Naive thymus-derived CD4-positive, alpha-beta T cell (primary cell): ENCODE results near the gene ARHGAP25. TPM values are rescaled to one million over a fixed set of nuclear protein-coding genes. Genes with fewer than 3 reads are reported as not detected.

Experiments used
- ATAC-seq: fragments of 150-1000 bp; cut with Tn5 transposase; 2 replicates; pipeline ENCODE4 v1.10.0; 2021; ENCODE audit warnings: mild to moderate bottlenecking, moderate library complexity
- CTCF ChIA-PET: fragments of 350-600 bp; sonication (Branson Sonifier 250); formaldehyde crosslinking; loops from one replicate; lab custom pipeline; 2021; ENCODE audit warnings: antibody characterized with exemption; lab: Charles Lee
- POLR2A ChIA-PET: fragments of 350-600 bp; sonication (Branson Sonifier 250); formaldehyde crosslinking; loops from one replicate; lab custom pipeline; 2021; ENCODE audit warnings: antibody characterized with exemption, inconsistent platforms; lab: Charles Lee
- DNase-seq, 9 donors: peaks; one replicate each; pipeline versions ENCODE4 v3.0.0 to v3.0.0-alpha.2; 2020 to 2022; ENCODE audit warnings: mixed read lengths in 1 of 9
- H3K27ac ChIP-seq: one replicate; pipeline ENCODE4 v1.7.0; 2013; ENCODE audit warnings: mild to moderate bottlenecking, low read depth, low read length, moderate library complexity
- H3K27me3 ChIP-seq, 2 donors: one replicate each; pipeline ENCODE4 v1.7.0; 2013; ENCODE audit warnings: low read length in 2 of 2, mild to moderate bottlenecking in 2 of 2, moderate library complexity in 2 of 2; ENCODE audit not compliant: control insufficient read depth in 2 of 2, insufficient read depth in 2 of 2
- H3K36me3 ChIP-seq, 3 experiments: 1 replicate in 2 of 3; 2 replicates in 1 of 3; pipeline ENCODE4 v1.7.0; 2013; ENCODE audit warnings: low read length in 3 of 3, mild to moderate bottlenecking in 3 of 3, moderate library complexity in 1 of 3; ENCODE audit not compliant: insufficient read depth in 3 of 3, control insufficient read depth in 2 of 3
- H3K4me1 ChIP-seq, 2 donors: one replicate each; pipeline ENCODE4 v1.7.0; 2013; ENCODE audit warnings: low read length in 2 of 2, mild to moderate bottlenecking in 2 of 2, moderate library complexity in 1 of 2; ENCODE audit not compliant: control insufficient read depth in 2 of 2, insufficient read depth in 2 of 2
- H3K4me3 ChIP-seq: 2 replicates; pipeline ENCODE4 v1.7.0; 2013; ENCODE audit warnings: mild to moderate bottlenecking, low read length
- H3K9me3 ChIP-seq, 3 experiments: 1 replicate in 2 of 3; 2 replicates in 1 of 3; pipeline ENCODE4 v1.7.0; 2013; ENCODE audit warnings: low read length in 3 of 3; ENCODE audit not compliant: control insufficient read depth in 2 of 3
- H3K27ac Mint-ChIP-seq, 9 donors: one replicate each; pipeline ENCODE4 v1.8.0; 2020 to 2022; ENCODE audit warnings: mixed read lengths in 9 of 9, mild to moderate bottlenecking in 8 of 9, moderate library complexity in 5 of 9, inconsistent platforms in 2 of 9
- H3K27me3 Mint-ChIP-seq, 5 donors: one replicate each; pipeline ENCODE4 v1.8.0; 2021 to 2022; ENCODE audit warnings: mixed read lengths in 5 of 5, mild to moderate bottlenecking in 1 of 5
- H3K36me3 Mint-ChIP-seq, 5 donors: one replicate each; pipeline ENCODE4 v1.8.0; 2020 to 2022; ENCODE audit warnings: mixed read lengths in 5 of 5, mild to moderate bottlenecking in 3 of 5, inconsistent platforms in 1 of 5
- H3K4me1 Mint-ChIP-seq, 7 donors: one replicate each; pipeline ENCODE4 v1.8.0; 2020 to 2022; ENCODE audit warnings: mixed read lengths in 7 of 7, mild to moderate bottlenecking in 3 of 7, inconsistent platforms in 1 of 7
- H3K4me3 Mint-ChIP-seq, 10 donors: one replicate each; pipeline ENCODE4 v1.8.0; 2020 to 2022; ENCODE audit warnings: mild to moderate bottlenecking in 10 of 10, mixed read lengths in 10 of 10, moderate library complexity in 6 of 10, inconsistent platforms in 2 of 10
- H3K9me3 Mint-ChIP-seq, 11 donors: one replicate each; pipeline ENCODE4 v1.8.0; 2020 to 2022; ENCODE audit warnings: mixed read lengths in 11 of 11, mild to moderate bottlenecking in 4 of 11, inconsistent platforms in 1 of 11, moderate library complexity in 1 of 11
- intact Hi-C, 2 donors: fragments of 100-400 bp; cut with micrococcal nuclease; formaldehyde crosslinking; loops; one replicate each; pipeline ENCODE4 v1.15.1; 2023
- polyA plus RNA-seq, 2 donors: library from polyadenylated mRNA; unstranded; fragments of 300-500 nt; fragmentation: Illumina TruSeq; gene quantifications; one replicate each; pipeline ENCODE4 v1.2.3, GENCODE V29; 2021
- total RNA-seq, 6 experiments: library from RNA in 5 of 6; stranded (reverse) in 5 of 6; gene quantifications; 1 replicate in 5 of 6; 2 replicates in 1 of 6; pipeline ENCODE4 v1.2.3 and lab custom pipeline; 2021 to 2026

Gene ARHGAP25
- total and polyA plus RNA-seq, 7 experiments from 2014 or later: 63.3 to 139 (median 116) TPM

- DNase-seq: no peak
- Mint-ChIP-seq H3K27me3 (peaks cover 0 to 4% (median 0%) of the 10 kb centered on the region in 5 donors), H3K4me1 (peaks cover 0 to 7% (median 0%) of the 10 kb centered on the region in 7 donors), H3K27ac (no peak overlapping the region), H3K36me3 (no peaks in the 10 kb centered on the region), H3K4me3 (no peak overlapping the region), H3K9me3 (no peaks in the 10 kb centered on the region)
- POLR2A ChIA-PET: interaction anchor here (0.6 kb wide), 1 partner anchor 88 kb away, joined by 3 read pairs; no protein-coding TSS in a partner anchor
- ATAC-seq: no peak
- H3K36me3 ChIP-seq: no peaks in the 10 kb centered on the region
- H3K27me3 ChIP-seq: no peaks in the 10 kb centered on the region
- H3K4me1 ChIP-seq: no peaks in the 10 kb centered on the region
- H3K4me3 ChIP-seq: no peak overlapping the region
- no peak overlapping the region for H3K27ac ChIP-seq
- CTCF ChIA-PET: no interaction called here
- no peaks in the 10 kb centered on the region for H3K9me3 ChIP-seq
- intact Hi-C loops: no loop called here
Measured at GRCh38 chr2:68865108-68865507, 130.5 kb downstream of the ARHGAP25 start.

GRCh38 chr2:68870215-68870614, 135.6 kb downstream of the ARHGAP25 start:
- Histone ChIP-seq H3K27me3 (no peaks in the 10 kb centered on the region), H3K4me1 (no peaks in the 10 kb centered on the region), H3K36me3 (no peaks in the 10 kb centered on the region), H3K9me3 (no peaks in the 10 kb centered on the region), H3K4me3 (no peak overlapping the region), H3K27ac (no peak overlapping the region)
- DNase-seq (no peak), ATAC-seq (peak; percentile 40)
- H3K27me3 Mint-ChIP-seq: peaks cover 0 to 6% (median 0%) of the 10 kb centered on the region in 5 donors
- CTCF ChIA-PET: no interaction called here
- POLR2A ChIA-PET: interaction anchor here (0.6 kb wide), 1 partner anchor 118 kb away, joined by 3 read pairs; no protein-coding TSS in a partner anchor
- H3K4me3 Mint-ChIP-seq: no peak overlapping the region
- H3K36me3 Mint-ChIP-seq: no peaks in the 10 kb centered on the region
- peaks cover 0 to 3% (median 0%) of the 10 kb centered on the region in 7 donors for H3K4me1 Mint-ChIP-seq
- intact Hi-C loops: no loop called here
- H3K27ac Mint-ChIP-seq: no peak overlapping the region
- H3K9me3 Mint-ChIP-seq: no peaks in the 10 kb centered on the region

GRCh38 chr2:68871159-68871764, 136.7 kb downstream of the ARHGAP25 start, which contains the start of gene BMP10:
TSS of gene BMP10 (minus strand) at chr2:68871397. CDS start at chr2:68871358, 39 bp downstream.
- Histone ChIP-seq H3K4me3 (no peak within 1 kb of the TSS), H3K27ac (no peak within 1 kb of the TSS), H3K27me3 (no peaks in the 10 kb centered on the region), H3K36me3 (no peaks in the 10 kb centered on the region), H3K9me3 (no peaks in the 10 kb centered on the region), H3K4me1 (no peaks in the 10 kb centered on the region)
- CTCF ChIA-PET: no interaction called here
- intact Hi-C loops: no loop called here
- H3K9me3 Mint-ChIP-seq: no peaks in the 10 kb centered on the region
- H3K27ac Mint-ChIP-seq: peak within 1 kb of the TSS in 1 of 9 donors; percentile 51
- H3K36me3 Mint-ChIP-seq: no peaks in the 10 kb centered on the region
- H3K4me1 Mint-ChIP-seq: peaks cover 0 to 3% (median 0%) of the 10 kb centered on the region in 7 donors
- ATAC-seq (no peak), DNase-seq (no peak)
- H3K27me3 Mint-ChIP-seq: peaks cover 0 to 8% (median 3%) of the 10 kb centered on the region in 5 donors
- POLR2A ChIA-PET: no interaction called here
- no peak within 1 kb of the TSS for H3K4me3 Mint-ChIP-seq

Other genes starting within 250 kb of the ARHGAP25 start
- gene PROKR1, start 91.2 kb upstream of the ARHGAP25 start, total RNA-seq: not detected
- not detected for gene PROKR1, start 91.2 kb upstream of the ARHGAP25 start, polyA plus RNA-seq
- gene BMP10, start 136.6 kb downstream of the ARHGAP25 start, total RNA-seq: not detected
- not detected for gene BMP10, start 136.6 kb downstream of the ARHGAP25 start, polyA plus RNA-seq
- gene GKN2, start 218.1 kb downstream of the ARHGAP25 start, total RNA-seq: not detected
- not detected for gene GKN2, start 218.1 kb downstream of the ARHGAP25 start, polyA plus RNA-seq
- not detected for gene GKN1, start 239.8 kb downstream of the ARHGAP25 start, total RNA-seq
- not detected for gene GKN1, start 239.8 kb downstream of the ARHGAP25 start, polyA plus RNA-seq